ENCODE data around the gene PPP1R15B. TPM values are rescaled to one million over a fixed set of nuclear protein-coding genes. Genes with fewer than 3 reads are reported as not detected.

Gene PPP1R15B
- total RNA-seq, 4 donors from 2014 or later: 42.8 to 56.4 (median 51.4) TPM

GRCh38 chr1:204437796-204438570, 26.4 kb upstream of the PPP1R15B start:
- intact Hi-C loops (cut with DNase I): no loop called here
- Histone ChIP-seq H3K36me3 (peaks cover 0 to 98% (median 58%) of the 10 kb centered on the region in 4 donors), H3K4me3 (no peak overlapping the region), H3K27me3 (no peaks in the 10 kb centered on the region), H3K4me1 (peaks cover 39 to 54% (median 43%) of the 10 kb centered on the region in 4 donors), H3K27ac (replicated peaks in 1 of 4) (peak overlapping the region; percentile 67 to 79 (median 74)), H3K9me3 (no peaks in the 10 kb centered on the region)
- 78% methylated on average over 8 of the region's 8 CpGs for WGBS
- DNase-seq (ENCODE audit: extremely low spot score): no peak
- TF ChIP-seq EP300 (IDR thresholded peaks at IDR 0.05) (no peak), POLR2AphosphoS5 (IDR thresholded peaks at IDR 0.05) (no peak), CTCF (IDR thresholded peaks at IDR 0.05) (no peak), POLR2A (IDR thresholded peaks at IDR 0.05; ENCODE audit: low read depth) (no peak)

- peaks cover 0 to 98% (median 53%) of the 10 kb centered on the region in 4 donors for H3K36me3 ChIP-seq
- intact Hi-C loops (cut with DNase I): no loop called here
- no peak for DNase-seq (ENCODE audit: extremely low spot score)
- TF ChIP-seq EP300 (IDR thresholded peaks at IDR 0.05): no peak
- no peak for TF ChIP-seq POLR2A (IDR thresholded peaks at IDR 0.05; ENCODE audit: low read depth)
- no peak for TF ChIP-seq POLR2AphosphoS5 (IDR thresholded peaks at IDR 0.05)
- TF ChIP-seq CTCF (IDR thresholded peaks at IDR 0.05): no peak
- H3K4me1 ChIP-seq: peaks cover 35 to 57% (median 52%) of the 10 kb centered on the region in 4 donors
- H3K27ac ChIP-seq (replicated peaks in 1 of 4): peak overlapping the region; percentile 34 to 60 (median 37)
- 81% methylated on average over 3 of the region's 3 CpGs for WGBS
- no peaks in the 10 kb centered on the region for H3K27me3 ChIP-seq
- H3K9me3 ChIP-seq: no peaks in the 10 kb centered on the region
- H3K4me3 ChIP-seq: no peak overlapping the region
Measured at GRCh38 chr1:204435872-204436271, 24.3 kb upstream of the PPP1R15B start.

- DNase-seq (ENCODE audit: extremely low spot score): no peak
- Histone ChIP-seq H3K36me3 (peaks cover 0 to 98% (median 53%) of the 10 kb centered on the region in 4 donors), H3K4me3 (no peak overlapping the region), H3K27me3 (no peaks in the 10 kb centered on the region), H3K9me3 (no peaks in the 10 kb centered on the region), H3K4me1 (peaks cover 35 to 53% (median 51%) of the 10 kb centered on the region in 4 donors), H3K27ac (replicated peaks in 1 of 4) (peak overlapping the region in 3 of 4 donors; percentile 30 to 60 (median 37))
- intact Hi-C loops (cut with DNase I): no loop called here
- WGBS: 83% methylated on average over 4 of the region's 4 CpGs
- TF ChIP-seq CTCF (IDR thresholded peaks at IDR 0.05) (no peak), POLR2AphosphoS5 (IDR thresholded peaks at IDR 0.05) (peak in 1 of 2 donors; percentile 47)
Measured at GRCh38 chr1:204435381-204435831, 23.8 kb upstream of the PPP1R15B start.

GRCh38 chr1:204434116-204434755, 22.6 kb upstream of the PPP1R15B start:
- no peak for DNase-seq (ENCODE audit: extremely low spot score)
- Histone ChIP-seq H3K27ac (replicated peaks in 1 of 4) (peak overlapping the region in 2 of 4 donors; percentile 30 to 37), H3K4me3 (no peak overlapping the region), H3K27me3 (no peaks in the 10 kb centered on the region), H3K4me1 (peaks cover 28 to 42% (median 39%) of the 10 kb centered on the region in 4 donors), H3K9me3 (no peaks in the 10 kb centered on the region), H3K36me3 (peaks cover 8 to 99% (median 63%) of the 10 kb centered on the region in 4 donors)
- no peak for TF ChIP-seq CTCF (IDR thresholded peaks at IDR 0.05)
- no peak for TF ChIP-seq POLR2A (IDR thresholded peaks at IDR 0.05; ENCODE audit: low read depth)
- no peak for TF ChIP-seq EP300 (IDR thresholded peaks at IDR 0.05)
- no peak for TF ChIP-seq POLR2AphosphoS5 (IDR thresholded peaks at IDR 0.05)
- WGBS: 88% methylated on average over 9 of the region's 9 CpGs
- intact Hi-C loops (cut with DNase I): loop anchor here (5.0 kb wide), 1 partner anchor 68 kb away; no protein-coding TSS in a partner anchor

All from esophagus muscularis mucosa (tissue), 4 donors.